Trophoblast cell (in vitro differentiated cells and primary cell): ENCODE results near the gene PLPP4.

Source experiments
- DNase-seq, 2 donors: peaks; one replicate each; pipeline ENCODE4 v3.0.0-alpha.2; 2016
- H2AFZ ChIP-seq: 2 replicates; pipeline ENCODE4 v1.6.1; 2013; ENCODE audit warnings: low read length, moderate library complexity, mild to moderate bottlenecking; ENCODE audit not compliant: insufficient read depth, poor library complexity
- H2AK5ac ChIP-seq: 2 replicates; pipeline ENCODE4 v1.6.1; 2013; ENCODE audit warnings: mild to moderate bottlenecking, low read length
- H2BK120ac ChIP-seq: 2 replicates; pipeline ENCODE4 v1.6.1; 2013; ENCODE audit warnings: low read length, mild to moderate bottlenecking, moderate library complexity; ENCODE audit not compliant: insufficient read depth, poor library complexity
- H2BK12ac ChIP-seq: 2 replicates; pipeline ENCODE4 v1.6.1; 2013; ENCODE audit warnings: mild to moderate bottlenecking, low read length, moderate library complexity
- H2BK5ac ChIP-seq: 2 replicates; pipeline ENCODE4 v1.6.1; 2013; ENCODE audit warnings: low read length, low read depth, moderate library complexity, mild to moderate bottlenecking; ENCODE audit not compliant: poor library complexity
- H3K14ac ChIP-seq: 2 replicates; pipeline ENCODE4 v1.6.1; 2013; ENCODE audit warnings: mild to moderate bottlenecking, low read length
- H3K18ac ChIP-seq: 2 replicates; pipeline ENCODE4 v1.6.1; 2013; ENCODE audit warnings: mild to moderate bottlenecking, low read length
- H3K23ac ChIP-seq: 2 replicates; pipeline ENCODE4 v1.6.1; 2013; ENCODE audit warnings: low read length
- H3K27ac ChIP-seq: 2 replicates; pipeline ENCODE4 v1.5.1; 2013; ENCODE audit warnings: low read depth, mild to moderate bottlenecking, inconsistent platforms, low read length, moderate library complexity
- H3K27me3 ChIP-seq: 2 replicates; pipeline ENCODE4 v1.6.1; 2013; ENCODE audit warnings: inconsistent platforms, mild to moderate bottlenecking, low read length, moderate library complexity; ENCODE audit not compliant: insufficient read depth
- H3K36me3 ChIP-seq, 2 experiments: 1 replicate in 1 of 2; 2 replicates in 1 of 2; pipeline ENCODE4 v1.6.1; 2013; ENCODE audit warnings: low read length in 2 of 2, mild to moderate bottlenecking in 2 of 2, moderate library complexity in 1 of 2; ENCODE audit not compliant: insufficient read depth in 2 of 2, control insufficient read depth in 1 of 2
- H3K4ac ChIP-seq: 2 replicates; pipeline ENCODE4 v1.6.1; 2013; ENCODE audit warnings: low read depth, mild to moderate bottlenecking, low read length, moderate library complexity
- H3K4me1 ChIP-seq, 2 experiments: 1 replicate in 1 of 2; 2 replicates in 1 of 2; pipeline ENCODE4 v1.6.1; 2013; ENCODE audit warnings: low read length in 2 of 2, mild to moderate bottlenecking in 2 of 2, moderate library complexity in 1 of 2; ENCODE audit not compliant: insufficient read depth in 2 of 2, control insufficient read depth in 1 of 2
- H3K4me2 ChIP-seq: 2 replicates; pipeline ENCODE4 v1.6.1; 2013; ENCODE audit warnings: inconsistent platforms, mild to moderate bottlenecking, low read length, moderate library complexity
- H3K4me3 ChIP-seq: 2 replicates; pipeline ENCODE4 v1.5.1; 2013; ENCODE audit warnings: mild to moderate bottlenecking, low read depth, low read length, inconsistent platforms
- H3K79me1 ChIP-seq: one replicate; pipeline ENCODE4 v1.6.1; 2013; ENCODE audit warnings: low read length
- H3K79me2 ChIP-seq: 2 replicates; pipeline ENCODE4 v1.6.1; 2013; ENCODE audit warnings: low read length, mild to moderate bottlenecking; ENCODE audit not compliant: control insufficient read depth, insufficient read depth, poor library complexity
- H3K9ac ChIP-seq: 2 replicates; pipeline ENCODE4 v1.6.1; 2013; ENCODE audit warnings: mild to moderate bottlenecking, low read length
- H3K9me3 ChIP-seq: 2 replicates; pipeline ENCODE4 v1.6.1; 2013; ENCODE audit warnings: low read depth, mild to moderate bottlenecking, control low read depth, inconsistent platforms, low read length; ENCODE audit not compliant: insufficient read depth
- H4K12ac ChIP-seq: 2 replicates; pipeline ENCODE4 v1.6.1; 2013; ENCODE audit warnings: low read depth, mild to moderate bottlenecking, low read length, moderate library complexity
- H4K8ac ChIP-seq: 2 replicates; pipeline ENCODE4 v1.6.1; 2013; ENCODE audit warnings: low read depth, mild to moderate bottlenecking, low read length, moderate library complexity
- H4K91ac ChIP-seq: one replicate; pipeline ENCODE4 v1.6.1; 2013; ENCODE audit warnings: low read depth, mild to moderate bottlenecking, low read length, moderate library complexity
- WGBS: extraction: QIAGEN DNeasy Blood & Tissue Kit; methylation state at CpG from one replicate; pipeline ENCODE4 v1.1.7; 2013; ENCODE audit warnings: missing lambda C conversion rate; ENCODE audit not compliant: insufficient read length, insufficient coverage; ENCODE audit errors: extremely low coverage; 5-methylcytosine and 5-hydroxymethylcytosine counted together

PLPP4 gene

GRCh38 chr10:120613180-120613579 is 156.2 kb downstream of the PLPP4 start:
- Histone ChIP-seq H3K18ac (no peak overlapping the region), H3K27me3 (no peaks in the 10 kb centered on the region), H3K23ac (no peak overlapping the region), H2AFZ (no peak overlapping the region), H3K36me3 (no peaks in the 10 kb centered on the region), H4K8ac (no peak overlapping the region), H2BK120ac (no peak overlapping the region), H3K4ac (no peak overlapping the region), H2BK12ac (no peak overlapping the region), H3K4me3 (no peak overlapping the region), H3K9me3 (peaks cover 2% of the 10 kb centered on the region), H4K91ac (no peak overlapping the region), H3K4me2 (no peak overlapping the region), H4K12ac (no peak overlapping the region), H3K79me1 (no peaks in the 10 kb centered on the region), H2AK5ac (no peak overlapping the region), H3K9ac (no peak overlapping the region), H2BK5ac (no peak overlapping the region), H3K27ac (no peak overlapping the region), H3K79me2 (no peaks in the 10 kb centered on the region), H3K14ac (no peak overlapping the region), H3K4me1 (no peaks in the 10 kb centered on the region)
- no CpG with 5 or more reads among the region's 3 CpGs for WGBS
- DNase-seq: no peak

GRCh38 chr10:120614680-120615079 is 157.7 kb downstream of the PLPP4 start:
- H3K14ac ChIP-seq: no peak overlapping the region
- H3K27ac ChIP-seq: no peak overlapping the region
- H2AK5ac ChIP-seq: no peak overlapping the region
- no peak overlapping the region for H2BK120ac ChIP-seq
- no peak overlapping the region for H4K12ac ChIP-seq
- no peaks in the 10 kb centered on the region for H3K79me1 ChIP-seq
- H2AFZ ChIP-seq: no peak overlapping the region
- H3K9ac ChIP-seq: peak overlapping the region; percentile 63
- no peaks in the 10 kb centered on the region for H3K27me3 ChIP-seq
- no peak overlapping the region for H3K23ac ChIP-seq
- H3K79me2 ChIP-seq: no peaks in the 10 kb centered on the region
- H4K91ac ChIP-seq: no peak overlapping the region
- H4K8ac ChIP-seq: no peak overlapping the region
- H3K36me3 ChIP-seq: no peaks in the 10 kb centered on the region
- no peak overlapping the region for H3K4me3 ChIP-seq
- H3K18ac ChIP-seq: no peak overlapping the region
- H3K4me2 ChIP-seq: no peak overlapping the region
- DNase-seq: no peak
- H3K9me3 ChIP-seq: peaks cover 2% of the 10 kb centered on the region
- H3K4ac ChIP-seq: no peak overlapping the region
- H2BK12ac ChIP-seq: no peak overlapping the region
- no peaks in the 10 kb centered on the region for H3K4me1 ChIP-seq
- H2BK5ac ChIP-seq: no peak overlapping the region

GRCh38 chr10:120616311-120616911 is 159.4 kb downstream of the PLPP4 start:
- no peak overlapping the region for H4K8ac ChIP-seq

GRCh38 chr10:120628197-120628596 is 171.2 kb downstream of the PLPP4 start:
- no peaks in the 10 kb centered on the region for H3K9me3 ChIP-seq
- no peaks in the 10 kb centered on the region for H3K27me3 ChIP-seq
- H2AFZ ChIP-seq: no peak overlapping the region
- H3K23ac ChIP-seq: no peak overlapping the region
- no peak overlapping the region for H3K4me3 ChIP-seq
- no peak overlapping the region for H2BK12ac ChIP-seq
- no peak overlapping the region for H4K91ac ChIP-seq
- H2BK120ac ChIP-seq: no peak overlapping the region
- H3K4me2 ChIP-seq: no peak overlapping the region
- no peaks in the 10 kb centered on the region for H3K4me1 ChIP-seq
- no peak overlapping the region for H2AK5ac ChIP-seq
- H2BK5ac ChIP-seq: no peak overlapping the region
- no peaks in the 10 kb centered on the region for H3K79me2 ChIP-seq
- no peaks in the 10 kb centered on the region for H3K36me3 ChIP-seq
- no peak overlapping the region for H3K27ac ChIP-seq
- no peaks in the 10 kb centered on the region for H3K79me1 ChIP-seq
- H4K8ac ChIP-seq: no peak overlapping the region
- no peak overlapping the region for H3K14ac ChIP-seq
- no peak overlapping the region for H4K12ac ChIP-seq
- H3K9ac ChIP-seq: no peak overlapping the region
- no peak overlapping the region for H3K18ac ChIP-seq
- no peak for DNase-seq
- no CpG with 5 or more reads among the region's 1 CpG for WGBS
- H3K4ac ChIP-seq: no peak overlapping the region

More at GRCh38 chr10:120616311-120616911, 159.4 kb downstream of the PLPP4 start:
- DNase-seq: no peak
- Histone ChIP-seq H3K36me3 (no peaks in the 10 kb centered on the region), H3K14ac (no peak overlapping the region), H2BK5ac (no peak overlapping the region), H3K4me2 (no peak overlapping the region), H3K79me1 (no peaks in the 10 kb centered on the region), H4K12ac (no peak overlapping the region), H2AFZ (no peak overlapping the region), H4K91ac (no peak overlapping the region), H3K4ac (no peak overlapping the region), H3K4me3 (no peak overlapping the region), H3K4me1 (no peaks in the 10 kb centered on the region), H3K9me3 (peaks cover 2% of the 10 kb centered on the region), H3K79me2 (no peaks in the 10 kb centered on the region), H3K27ac (no peak overlapping the region), H3K18ac (no peak overlapping the region), H3K27me3 (no peaks in the 10 kb centered on the region), H2AK5ac (no peak overlapping the region), H3K23ac (no peak overlapping the region), H2BK12ac (no peak overlapping the region), H3K9ac (no peak overlapping the region), H2BK120ac (no peak overlapping the region)
- WGBS: no CpG with 5 or more reads among the region's 3 CpGs
